CD4-positive, alpha-beta memory T cell (primary cell): ENCODE measurements around the gene C9orf78. TPM values are rescaled to one million over a fixed set of nuclear protein-coding genes. Genes with fewer than 3 reads are reported as not detected.
"Not testable (repeated sequence)": the region's sequence is repeated elsewhere in the genome, so short reads cannot be mapped to it uniquely, and the experiment has no call there.

Source experiments
- CTCF ChIA-PET: fragments of 350-600 bp; sonication (Branson Sonifier 250); formaldehyde crosslinking; loops from one replicate; lab custom pipeline; 2021; ENCODE audit warnings: inconsistent platforms; ENCODE audit not compliant: partially characterized antibody; lab: Charles Lee
- POLR2A ChIA-PET: fragments of 350-600 bp; sonication (Branson Sonifier 250); formaldehyde crosslinking; loops from one replicate; lab custom pipeline; 2021; ENCODE audit not compliant: partially characterized antibody; lab: Charles Lee
- DNase-seq, 5 donors: peaks; one replicate each; pipeline versions ENCODE4 v3.0.0 to v3.0.0-alpha.2; 2020 to 2022; ENCODE audit warnings: mixed read lengths in 1 of 5
- H3K27ac ChIP-seq: one replicate; pipeline ENCODE4 v1.7.0; 2013; ENCODE audit warnings: low read depth, low read length
- H3K27me3 ChIP-seq: 2 replicates; pipeline ENCODE4 v1.7.0; 2013; ENCODE audit warnings: mild to moderate bottlenecking, low read length, moderate library complexity; ENCODE audit not compliant: insufficient read depth
- H3K36me3 ChIP-seq: 2 replicates; pipeline ENCODE4 v1.7.0; 2013; ENCODE audit warnings: mild to moderate bottlenecking, low read length, moderate library complexity; ENCODE audit not compliant: insufficient read depth
- H3K4me1 ChIP-seq: 2 replicates; pipeline ENCODE4 v1.7.0; 2013; ENCODE audit warnings: mild to moderate bottlenecking, low read length, moderate library complexity; ENCODE audit not compliant: insufficient read depth
- H3K4me3 ChIP-seq, 2 donors: one replicate each; pipeline ENCODE4 v1.7.0; 2013; ENCODE audit warnings: low read length in 2 of 2, mild to moderate bottlenecking in 1 of 2
- H3K9me3 ChIP-seq, 2 donors: one replicate each; pipeline ENCODE4 v1.7.0; 2013; ENCODE audit warnings: low read length in 2 of 2, control low read depth in 1 of 2; ENCODE audit not compliant: control insufficient read depth in 1 of 2
- H3K27ac Mint-ChIP-seq, 7 donors: one replicate each; pipeline ENCODE4 v1.8.0; 2020 to 2021; ENCODE audit warnings: mixed read lengths in 7 of 7, mild to moderate bottlenecking in 6 of 7, inconsistent platforms in 3 of 7, moderate library complexity in 3 of 7
- H3K27me3 Mint-ChIP-seq, 2 donors: one replicate each; pipeline ENCODE4 v1.8.0; 2020 to 2021; ENCODE audit warnings: mixed read lengths in 2 of 2
- H3K36me3 Mint-ChIP-seq, 2 donors: one replicate each; pipeline ENCODE4 v1.8.0; 2020 to 2021; ENCODE audit warnings: mixed read lengths in 2 of 2, inconsistent platforms in 1 of 2, mild to moderate bottlenecking in 1 of 2
- H3K4me1 Mint-ChIP-seq, 4 donors: one replicate each; pipeline ENCODE4 v1.8.0; 2020 to 2021; ENCODE audit warnings: mixed read lengths in 4 of 4, mild to moderate bottlenecking in 1 of 4
- H3K4me3 Mint-ChIP-seq, 8 donors: one replicate each; pipeline ENCODE4 v1.8.0; 2020 to 2021; ENCODE audit warnings: mixed read lengths in 8 of 8, mild to moderate bottlenecking in 7 of 8, moderate library complexity in 6 of 8, inconsistent platforms in 3 of 8
- H3K9me3 Mint-ChIP-seq, 8 donors: one replicate each; pipeline ENCODE4 v1.8.0; 2020 to 2021; ENCODE audit warnings: mixed read lengths in 8 of 8, mild to moderate bottlenecking in 5 of 8, inconsistent platforms in 3 of 8, moderate library complexity in 1 of 8
- intact Hi-C: fragments of 100-400 bp; cut with micrococcal nuclease; formaldehyde crosslinking; loops from one replicate; pipeline ENCODE4 v1.15.1; 2023
- polyA plus RNA-seq, 2 donors: library from polyadenylated mRNA; unstranded; fragments of 300-500 nt; fragmentation: Illumina TruSeq; gene quantifications; one replicate each; pipeline ENCODE4 v1.2.3, GENCODE V29; 2021
- total RNA-seq, 2 experiments: library from RNA; stranded (reverse); gene quantifications; one replicate each; pipeline ENCODE4 v1.2.3, GENCODE V29; 2021

Gene C9orf78
- total and polyA plus RNA-seq, 4 experiments from 2014 or later: 95.5 to 206 (median 150) TPM

GRCh38 chr9:129786481-129786880, 48.6 kb downstream of the C9orf78 start:
- Histone ChIP-seq H3K9me3 (no peaks in the 10 kb centered on the region), H3K27me3 (no peaks in the 10 kb centered on the region), H3K4me1 (peaks cover 3% of the 10 kb centered on the region), H3K4me3 (no peak overlapping the region), H3K27ac (no peak overlapping the region), H3K36me3 (no peaks in the 10 kb centered on the region)
- intact Hi-C loops: no loop called here
- H3K4me3 Mint-ChIP-seq: no peak overlapping the region
- H3K27ac Mint-ChIP-seq: no peak overlapping the region
- no peaks in the 10 kb centered on the region for H3K36me3 Mint-ChIP-seq
- H3K27me3 Mint-ChIP-seq: peaks cover 8 to 9% of the 10 kb centered on the region in 2 donors
- ChIA-PET CTCF (interaction anchor here (1.7 to 6.6 kb wide), 3 partner anchors 49 to 656 kb away, joined by 7 to 77 read pairs (median 49); no protein-coding TSS in a partner anchor), POLR2A (interaction anchor here (1.8 kb wide), 1 partner anchor 49 kb away, joined by 7 read pairs; no protein-coding TSS in a partner anchor)
- no peak for DNase-seq
- H3K4me1 Mint-ChIP-seq: peaks cover 6 to 14% (median 9%) of the 10 kb centered on the region in 4 donors
- H3K9me3 Mint-ChIP-seq: no peaks in the 10 kb centered on the region

- intact Hi-C loops: no loop called here
- POLR2A ChIA-PET: interaction anchor here (1.8 kb wide), 1 partner anchor 48 kb away, joined by 7 read pairs; no protein-coding TSS in a partner anchor
- H3K36me3 Mint-ChIP-seq: no peaks in the 10 kb centered on the region
Measured at GRCh38 chr9:129785866-129786265, 49.2 kb downstream of the C9orf78 start.

GRCh38 chr9:129784970-129785369, 50.1 kb downstream of the C9orf78 start:
- H3K9me3 ChIP-seq, H3K4me1 ChIP-seq, H3K27me3 Mint-ChIP-seq, H3K27ac ChIP-seq, H3K9me3 Mint-ChIP-seq, H3K36me3 ChIP-seq, H3K4me1 Mint-ChIP-seq, DNase-seq, H3K27ac Mint-ChIP-seq, H3K27me3 ChIP-seq, intact Hi-C loops, H3K36me3 Mint-ChIP-seq, H3K4me3 ChIP-seq, H3K4me3 Mint-ChIP-seq: not testable (repeated sequence)
- POLR2A ChIA-PET: interaction anchor here (1.9 kb wide), 1 partner anchor 47 kb away, joined by 7 read pairs; no protein-coding TSS in a partner anchor
- CTCF ChIA-PET: interaction anchor here (0.9 to 6.6 kb wide), 8 partner anchors 10 to 654 kb away, joined by 3 to 77 read pairs (median 8); no protein-coding TSS in a partner anchor

More at GRCh38 chr9:129785866-129786265, 49.2 kb downstream of the C9orf78 start:
- no peak overlapping the region for H3K27ac ChIP-seq
- no peak overlapping the region for H3K27ac Mint-ChIP-seq
- no peaks in the 10 kb centered on the region for H3K36me3 ChIP-seq
- no peak overlapping the region for H3K4me3 ChIP-seq
- peaks cover 8 to 10% of the 10 kb centered on the region in 2 donors for H3K27me3 Mint-ChIP-seq
- H3K4me1 Mint-ChIP-seq: peaks cover 6 to 14% (median 9%) of the 10 kb centered on the region in 4 donors
- H3K9me3 Mint-ChIP-seq: no peaks in the 10 kb centered on the region
- CTCF ChIA-PET: interaction anchor here (0.9 to 6.6 kb wide), 6 partner anchors 25 to 655 kb away, joined by 3 to 77 read pairs (median 17); no protein-coding TSS in a partner anchor
- DNase-seq: no peak
- H3K4me1 ChIP-seq: peaks cover 3% of the 10 kb centered on the region
- no peak overlapping the region for H3K4me3 Mint-ChIP-seq
- H3K9me3 ChIP-seq: no peaks in the 10 kb centered on the region
- H3K27me3 ChIP-seq: no peaks in the 10 kb centered on the region

GRCh38 chr9:129783516-129784361, 51.3 kb downstream of the C9orf78 start:
- H3K4me3 Mint-ChIP-seq: no peak overlapping the region
- Histone ChIP-seq H3K27me3 (no peaks in the 10 kb centered on the region), H3K36me3 (no peaks in the 10 kb centered on the region), H3K4me1 (peaks cover 3% of the 10 kb centered on the region), H3K9me3 (no peaks in the 10 kb centered on the region), H3K4me3 (no peak overlapping the region), H3K27ac (no peak overlapping the region)
- peak overlapping the region in 2 of 7 donors; percentile 20 to 61 for H3K27ac Mint-ChIP-seq
- no peaks in the 10 kb centered on the region for H3K9me3 Mint-ChIP-seq
- no peaks in the 10 kb centered on the region for H3K36me3 Mint-ChIP-seq
- H3K4me1 Mint-ChIP-seq: peaks cover 0 to 4% (median 3%) of the 10 kb centered on the region in 4 donors
- CTCF ChIA-PET: interaction anchor here (0.6 to 6.6 kb wide), 27 partner anchors 9 to 1023 kb away, joined by 3 to 77 read pairs (median 3); partner anchors contain the start of gene TOR1B
- peak; percentile 68 to 78 (median 74) for DNase-seq
- intact Hi-C loops: loop anchor here (1.0 kb wide), 5 partner anchors 46 to 652 kb away; partner anchors contain the start of gene ASB6
- POLR2A ChIA-PET: interaction anchor here (1.9 kb wide), 1 partner anchor 46 kb away, joined by 7 read pairs; no protein-coding TSS in a partner anchor
- peaks cover 5 to 6% of the 10 kb centered on the region in 2 donors for H3K27me3 Mint-ChIP-seq

- no peak for DNase-seq
- Mint-ChIP-seq H3K9me3 (no peaks in the 10 kb centered on the region), H3K4me3 (no peak overlapping the region), H3K36me3 (no peaks in the 10 kb centered on the region), H3K27me3 (peaks cover 8 to 11% of the 10 kb centered on the region in 2 donors), H3K27ac (no peak overlapping the region), H3K4me1 (peaks cover 5 to 13% (median 8%) of the 10 kb centered on the region in 4 donors)
- no peak overlapping the region for H3K27ac ChIP-seq
- no peaks in the 10 kb centered on the region for H3K27me3 ChIP-seq
- ChIA-PET CTCF (interaction anchor here (0.7 to 6.6 kb wide), 11 partner anchors 9 to 651 kb away, joined by 3 to 77 read pairs (median 6); no protein-coding TSS in a partner anchor), POLR2A (interaction anchor here (0.9 kb wide), 1 partner anchor 44 kb away, joined by 5 read pairs; no protein-coding TSS in a partner anchor)
- no peaks in the 10 kb centered on the region for H3K9me3 ChIP-seq
- intact Hi-C loops: no loop called here
- H3K36me3 ChIP-seq: no peaks in the 10 kb centered on the region
- H3K4me1 ChIP-seq: peaks cover 12% of the 10 kb centered on the region
- H3K4me3 ChIP-seq: no peak overlapping the region
Measured at GRCh38 chr9:129781981-129782380, 53.1 kb downstream of the C9orf78 start.

GRCh38 chr9:129781131-129781530, 53.9 kb downstream of the C9orf78 start:
- Mint-ChIP-seq H3K27me3 (peaks cover 7 to 11% of the 10 kb centered on the region in 2 donors), H3K4me1 (peaks cover 5 to 13% (median 9%) of the 10 kb centered on the region in 4 donors), H3K4me3 (no peak overlapping the region), H3K36me3 (no peaks in the 10 kb centered on the region), H3K27ac (no peak overlapping the region), H3K9me3 (no peaks in the 10 kb centered on the region)
- peaks cover 14% of the 10 kb centered on the region for H3K4me1 ChIP-seq
- intact Hi-C loops: no loop called here
- ChIA-PET CTCF (interaction anchor here (0.7 to 6.6 kb wide), 8 partner anchors 8 to 650 kb away, joined by 3 to 77 read pairs (median 6); no protein-coding TSS in a partner anchor), POLR2A (interaction anchor here (1.3 kb wide), 1 partner anchor 43 kb away, joined by 4 read pairs; no protein-coding TSS in a partner anchor)
- no peaks in the 10 kb centered on the region for H3K27me3 ChIP-seq
- no peaks in the 10 kb centered on the region for H3K9me3 ChIP-seq
- DNase-seq: no peak
- no peak overlapping the region for H3K27ac ChIP-seq
- H3K4me3 ChIP-seq: no peak overlapping the region
- H3K36me3 ChIP-seq: no peaks in the 10 kb centered on the region
